ENCODE data around the gene VPS36. TPM values are rescaled to one million over a fixed set of nuclear protein-coding genes. Genes with fewer than 3 reads are reported as not detected.

Gene VPS36
- total and polyA plus RNA-seq, 10 of the 15 experiments (the other 5 are each of a cell fraction or from before 2014, with no cell fraction given): 10.3 to 29.0 (median 23.9) TPM

DNA sequence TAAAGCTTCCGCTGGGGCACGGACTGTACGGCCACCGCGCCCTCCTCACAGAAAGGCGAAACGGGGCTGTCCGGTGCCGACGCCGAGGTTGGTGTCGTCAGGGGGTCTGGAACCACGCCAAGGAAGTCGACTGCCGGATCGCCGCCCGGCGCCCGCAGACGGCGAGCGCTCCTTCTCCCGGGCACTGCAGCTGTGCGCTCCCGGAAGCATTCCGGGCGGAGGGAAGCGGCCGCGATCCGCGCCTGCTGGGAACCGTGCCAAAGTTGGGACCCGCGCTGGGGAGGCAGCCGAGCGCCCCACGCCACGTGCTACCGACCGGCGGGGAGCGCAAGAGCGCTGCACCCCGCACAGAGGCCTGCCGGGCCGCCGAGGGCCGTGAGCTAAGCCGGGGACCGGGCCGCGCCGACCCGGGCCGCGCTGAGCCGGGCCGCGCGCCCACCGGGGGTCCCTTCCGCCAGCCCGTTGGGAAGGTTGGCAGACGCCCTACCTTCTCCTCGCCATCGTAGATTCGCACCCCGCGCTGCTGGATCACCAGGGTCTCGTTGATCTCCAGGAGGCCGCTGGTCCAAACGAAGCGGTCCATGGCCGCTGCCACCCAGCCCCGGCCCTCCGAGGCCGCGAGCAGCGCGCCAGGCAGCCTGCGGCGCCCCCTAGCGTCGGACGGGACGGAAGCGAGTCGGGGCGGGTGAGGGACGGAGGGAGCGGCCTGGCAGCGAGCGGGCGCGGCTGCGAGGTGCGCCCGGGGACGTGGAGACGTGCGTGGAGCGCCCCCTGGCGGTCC lies at the start of gene VPS36 (continued):
- TF ChIP-seq NFYA (IDR thresholded peaks at IDR 0.05; ENCODE audit: borderline replicate concordance, low read depth, low read length) (no peak), MEF2B (IDR thresholded peaks at IDR 0.05; ENCODE audit: partially characterized antibody, poor library complexity, severe bottlenecking) (no peak), PML (IDR thresholded peaks at IDR 0.05; ENCODE audit: low read length) (peak; percentile 70; the same call in 1 of the 2 replicates), ESRRA (IDR thresholded peaks at IDR 0.05; ENCODE audit: low read length) (no peak), ASH2L (IDR thresholded peaks at IDR 0.05; ENCODE audit: borderline replicate concordance, low read depth) (peak; percentile 87), ZNF24 (IDR thresholded peaks at IDR 0.05) (peak; percentile 80), DPF2 (IDR thresholded peaks at IDR 0.05) (peak; percentile 92), CEBPB (IDR thresholded peaks at IDR 0.05; ENCODE audit: borderline replicate concordance in 1 of 2, low read depth in 2 of 2, low read length in 2 of 2) (no peak), LARP7 (IDR thresholded peaks at IDR 0.05) (peak; percentile 99), HDAC2 (IDR thresholded peaks at IDR 0.05) (no peak), KDM1A (IDR thresholded peaks at IDR 0.05; ENCODE audit: borderline replicate concordance) (no peak), RCOR1 (conservative IDR thresholded peaks at IDR 0.05; ENCODE audit: low read depth, low read length) (0 out of 2 replicates have a peak, but pooled peaks have one; percentile 34), FOS (IDR thresholded peaks at IDR 0.05; ENCODE audit: borderline replicate concordance, extremely low read depth, insufficient read length) (no peak), PAX5 (IDR thresholded peaks at IDR 0.05; ENCODE audit: borderline replicate concordance, low read depth, low read length) (peak; percentile 30; the same call in 1 of the 2 replicates), JUND (IDR thresholded peaks at IDR 0.05; ENCODE audit: low read depth, low read length) (no peak), CHD2 (IDR thresholded peaks at IDR 0.05; ENCODE audit: borderline replicate concordance, low read depth, low read length) (peak; percentile 69), ATF7 (IDR thresholded peaks at IDR 0.05; ENCODE audit: low read depth) (0 out of 2 replicates have a peak, but pooled peaks have one; percentile 9), ETV6 (conservative IDR thresholded peaks at IDR 0.05 in 1 of 2, IDR thresholded peaks at IDR 0.05 in 1 of 2; ENCODE audit: borderline replicate concordance in 1 of 2, low read depth in 1 of 2) (no peak; a peak in 1 of 4 replicates)
- TF ChIP-seq, protein P1, sequence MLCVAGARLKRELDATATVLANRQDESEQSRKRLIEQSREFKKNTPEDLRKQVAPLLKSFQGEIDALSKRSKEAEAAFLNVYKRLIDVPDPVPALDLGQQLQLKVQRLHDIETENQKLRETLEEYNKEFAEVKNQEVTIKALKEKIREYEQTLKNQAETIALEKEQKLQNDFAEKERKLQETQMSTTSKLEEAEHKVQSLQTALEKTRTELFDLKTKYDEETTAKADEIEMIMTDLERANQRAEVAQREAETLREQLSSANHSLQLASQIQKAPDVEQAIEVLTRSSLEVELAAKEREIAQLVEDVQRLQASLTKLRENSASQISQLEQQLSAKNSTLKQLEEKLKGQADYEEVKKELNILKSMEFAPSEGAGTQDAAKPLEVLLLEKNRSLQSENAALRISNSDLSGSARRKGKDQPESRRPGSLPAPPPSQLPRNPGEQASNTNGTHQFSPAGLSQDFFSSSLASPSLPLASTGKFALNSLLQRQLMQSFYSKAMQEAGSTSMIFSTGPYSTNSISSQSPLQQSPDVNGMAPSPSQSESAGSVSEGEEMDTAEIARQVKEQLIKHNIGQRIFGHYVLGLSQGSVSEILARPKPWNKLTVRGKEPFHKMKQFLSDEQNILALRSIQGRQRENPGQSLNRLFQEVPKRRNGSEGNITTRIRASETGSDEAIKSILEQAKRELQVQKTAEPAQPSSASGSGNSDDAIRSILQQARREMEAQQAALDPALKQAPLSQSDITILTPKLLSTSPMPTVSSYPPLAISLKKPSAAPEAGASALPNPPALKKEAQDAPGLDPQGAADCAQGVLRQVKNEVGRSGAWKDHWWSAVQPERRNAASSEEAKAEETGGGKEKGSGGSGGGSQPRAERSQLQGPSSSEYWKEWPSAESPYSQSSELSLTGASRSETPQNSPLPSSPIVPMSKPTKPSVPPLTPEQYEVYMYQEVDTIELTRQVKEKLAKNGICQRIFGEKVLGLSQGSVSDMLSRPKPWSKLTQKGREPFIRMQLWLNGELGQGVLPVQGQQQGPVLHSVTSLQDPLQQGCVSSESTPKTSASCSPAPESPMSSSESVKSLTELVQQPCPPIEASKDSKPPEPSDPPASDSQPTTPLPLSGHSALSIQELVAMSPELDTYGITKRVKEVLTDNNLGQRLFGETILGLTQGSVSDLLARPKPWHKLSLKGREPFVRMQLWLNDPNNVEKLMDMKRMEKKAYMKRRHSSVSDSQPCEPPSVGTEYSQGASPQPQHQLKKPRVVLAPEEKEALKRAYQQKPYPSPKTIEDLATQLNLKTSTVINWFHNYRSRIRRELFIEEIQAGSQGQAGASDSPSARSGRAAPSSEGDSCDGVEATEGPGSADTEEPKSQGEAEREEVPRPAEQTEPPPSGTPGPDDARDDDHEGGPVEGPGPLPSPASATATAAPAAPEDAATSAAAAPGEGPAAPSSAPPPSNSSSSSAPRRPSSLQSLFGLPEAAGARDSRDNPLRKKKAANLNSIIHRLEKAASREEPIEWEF (IDR thresholded peaks at IDR 0.05; ENCODE audit: insufficient replicate concordance, low read depth, low read length): peak; percentile 33
- TF ChIP-seq, protein P2, sequence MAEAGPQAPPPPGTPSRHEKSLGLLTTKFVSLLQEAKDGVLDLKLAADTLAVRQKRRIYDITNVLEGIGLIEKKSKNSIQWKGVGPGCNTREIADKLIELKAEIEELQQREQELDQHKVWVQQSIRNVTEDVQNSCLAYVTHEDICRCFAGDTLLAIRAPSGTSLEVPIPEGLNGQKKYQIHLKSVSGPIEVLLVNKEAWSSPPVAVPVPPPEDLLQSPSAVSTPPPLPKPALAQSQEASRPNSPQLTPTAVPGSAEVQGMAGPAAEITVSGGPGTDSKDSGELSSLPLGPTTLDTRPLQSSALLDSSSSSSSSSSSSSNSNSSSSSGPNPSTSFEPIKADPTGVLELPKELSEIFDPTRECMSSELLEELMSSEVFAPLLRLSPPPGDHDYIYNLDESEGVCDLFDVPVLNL (IDR thresholded peaks at IDR 0.05; ENCODE audit: low read depth, low read length): no peak; the same call in 1 of the 2 replicates
- TF ChIP-seq, protein P3, sequence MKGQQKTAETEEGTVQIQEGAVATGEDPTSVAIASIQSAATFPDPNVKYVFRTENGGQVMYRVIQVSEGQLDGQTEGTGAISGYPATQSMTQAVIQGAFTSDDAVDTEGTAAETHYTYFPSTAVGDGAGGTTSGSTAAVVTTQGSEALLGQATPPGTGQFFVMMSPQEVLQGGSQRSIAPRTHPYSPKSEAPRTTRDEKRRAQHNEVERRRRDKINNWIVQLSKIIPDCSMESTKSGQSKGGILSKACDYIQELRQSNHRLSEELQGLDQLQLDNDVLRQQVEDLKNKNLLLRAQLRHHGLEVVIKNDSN (IDR thresholded peaks at IDR 0.05; ENCODE audit: borderline replicate concordance, extremely low read length, insufficient read depth, low read depth, low read length): no peak

Measured in GM12878 (cell line).